ENCODE measurements around the gene DAZAP1.
"Not testable (repeated sequence)": the region's sequence is repeated elsewhere in the genome, so short reads cannot be mapped to it uniquely, and the experiment has no call there.

Gene DAZAP1

GRCh38 chr19:1474765-1475351 is 67.5 kb downstream of the DAZAP1 start:
- DNase-seq = no peak

DNA sequence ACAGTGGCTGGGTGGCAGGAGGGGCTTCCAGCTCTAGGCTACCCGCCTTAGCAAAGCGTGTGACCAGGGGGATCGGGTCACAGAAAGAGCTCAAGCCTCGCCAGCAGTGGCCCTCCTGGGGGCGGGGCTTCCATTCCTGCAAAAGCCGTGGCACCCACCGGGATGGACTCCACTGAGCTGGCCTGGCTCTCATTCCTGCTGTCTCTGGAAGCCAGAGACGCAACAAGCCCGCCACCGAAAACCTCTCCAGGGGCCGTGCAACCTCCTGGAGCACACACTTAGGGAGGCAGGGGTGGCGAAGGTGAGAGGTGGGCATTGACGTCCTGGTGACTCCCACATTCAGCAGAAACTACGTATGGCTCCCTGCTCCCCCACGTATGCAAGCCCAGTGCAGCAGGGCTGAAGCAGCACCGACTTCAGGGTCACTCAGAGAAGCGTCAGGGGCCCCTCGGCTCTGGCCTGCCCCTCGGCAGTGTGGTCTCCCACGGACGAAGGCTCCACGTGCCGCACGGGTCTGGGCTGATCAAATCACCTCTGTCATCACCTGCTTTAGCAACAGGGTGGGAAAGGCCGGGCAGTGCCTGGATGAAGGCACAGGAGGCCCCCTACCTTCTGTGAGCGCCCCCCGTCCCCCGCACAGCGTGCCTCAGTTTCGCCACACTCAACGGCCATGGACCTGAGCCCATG is 68.5 kb downstream of the DAZAP1 start:
- DNase-seq = no peak

DNA sequence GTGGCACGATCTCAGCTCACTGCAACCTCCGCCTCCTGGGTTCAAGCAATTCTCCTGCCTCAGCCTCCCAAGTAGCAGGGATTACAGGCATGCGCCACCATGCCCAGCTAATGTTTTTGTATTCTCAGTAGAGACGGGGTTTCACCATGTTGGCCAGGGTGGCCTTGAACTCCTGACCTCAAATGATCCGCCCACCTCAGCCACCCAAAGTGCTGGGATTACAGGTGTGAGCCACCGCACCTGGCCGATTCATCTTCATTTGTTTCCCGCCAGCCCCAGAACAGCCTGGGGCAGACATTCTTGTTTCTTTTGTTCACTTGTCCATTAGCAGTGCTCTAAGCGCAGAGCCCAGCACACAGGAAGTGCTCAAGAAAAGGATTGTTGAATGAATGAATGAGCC is 69.7 kb downstream of the DAZAP1 start:
- not testable (repeated sequence) for DNase-seq

DNA sequence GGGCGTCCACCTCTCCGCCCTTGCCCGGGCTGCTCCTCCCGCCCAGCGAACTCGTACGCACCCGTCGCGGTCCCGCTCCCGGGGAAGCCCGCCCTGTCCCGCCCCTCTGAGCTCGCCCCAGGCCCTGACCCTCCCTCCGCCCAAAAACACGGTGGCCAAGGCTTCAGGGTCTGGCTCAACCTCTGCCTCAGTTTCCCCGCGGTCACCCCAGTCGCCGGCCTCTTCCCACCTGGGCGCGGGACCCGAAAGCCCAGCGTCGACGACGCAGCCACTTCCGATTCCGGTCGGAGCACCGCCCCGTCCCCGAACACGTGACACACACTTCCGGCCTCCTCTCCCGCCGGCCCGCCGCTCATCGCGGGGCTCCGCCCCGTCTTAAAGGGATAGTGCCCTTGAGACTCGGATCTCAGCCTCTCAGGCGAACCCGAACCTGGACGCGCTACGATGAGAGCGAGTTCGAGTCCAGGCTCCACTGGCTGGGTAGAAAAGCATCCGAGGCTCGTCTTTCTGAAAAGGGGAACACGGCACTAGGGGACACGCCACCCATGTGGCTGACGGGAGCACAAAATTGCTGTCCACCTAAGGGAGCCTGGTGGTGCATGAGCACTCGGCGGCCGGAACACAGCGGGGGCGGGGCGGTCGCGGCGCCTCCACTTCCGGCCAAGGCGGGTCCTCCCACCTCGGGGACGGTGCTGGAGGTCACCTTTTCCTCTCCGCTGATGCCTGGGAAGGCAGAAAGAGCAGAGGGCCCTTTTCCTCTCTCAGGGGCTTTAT is 71.7 kb downstream of the DAZAP1 start, which contains the start of gene C19orf25:
Gene C19orf25 (minus strand): TSS at position 282 of the 774 bp plus-strand sequence. CDS start 312 bp downstream, outside the sequence.
- DNase-seq = peak; percentile 86

DNA sequence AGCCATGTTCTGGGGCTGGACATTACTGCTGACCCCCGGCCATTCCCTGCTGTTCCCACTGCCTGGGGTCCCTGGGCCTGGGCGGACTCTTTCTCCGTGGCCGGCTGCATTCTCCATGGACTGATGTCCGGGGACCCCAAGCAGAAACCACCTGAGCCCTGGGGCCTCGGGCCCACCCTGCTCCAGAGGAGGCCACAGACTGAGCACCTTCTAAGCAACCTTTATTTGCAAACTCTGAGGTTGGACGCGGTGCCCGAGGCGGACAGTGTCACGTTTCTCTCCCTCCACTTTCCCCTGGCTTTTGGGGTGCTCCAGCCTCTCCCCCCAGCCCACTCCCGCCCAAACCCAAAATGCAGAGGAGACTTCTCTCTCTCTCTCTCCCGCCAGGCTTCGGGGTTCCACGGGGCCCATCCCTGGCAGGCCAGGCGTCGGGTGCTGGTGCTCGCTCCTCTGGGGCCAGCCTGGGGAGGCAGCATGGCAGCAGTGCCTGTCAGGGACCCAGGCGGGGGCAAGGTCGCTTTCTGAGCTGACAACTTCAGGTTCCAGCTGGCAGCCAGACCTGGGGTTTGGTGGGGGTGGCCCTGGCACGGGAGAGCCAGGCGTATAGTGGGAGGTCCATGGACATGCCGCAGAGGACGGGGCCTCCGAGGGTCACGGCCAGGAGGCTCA is 74.0 kb downstream of the DAZAP1 start:
- no peak for DNase-seq

DNA sequence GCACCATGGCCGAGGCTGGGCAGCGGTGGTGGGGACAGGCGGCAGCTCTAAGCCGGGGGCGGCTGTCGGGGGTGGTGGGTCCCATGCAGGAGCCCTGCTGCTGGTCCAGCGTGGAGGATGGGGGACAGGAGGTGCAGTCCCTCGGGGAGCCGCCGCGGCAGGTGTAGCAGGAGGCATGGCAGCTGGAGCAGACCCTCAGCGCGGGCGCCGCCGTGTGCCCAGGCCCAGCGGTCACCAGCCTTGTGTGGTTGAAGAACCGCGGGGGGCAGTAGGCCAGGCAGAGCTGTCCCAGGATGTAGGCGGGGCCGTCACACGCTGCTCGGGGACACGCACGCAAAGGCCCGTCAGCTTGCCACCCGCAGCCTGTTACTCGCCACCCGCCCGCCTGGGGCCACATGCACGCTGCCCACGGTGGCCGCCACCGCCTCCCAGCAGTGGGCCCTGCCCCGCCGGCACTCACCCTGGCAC is 74.5 kb downstream of the DAZAP1 start:
- DNase-seq = no peak

- no peak for DNase-seq
Observed at GRCh38 chr19:1482361-1483130, 75.2 kb downstream of the DAZAP1 start.

DNA sequence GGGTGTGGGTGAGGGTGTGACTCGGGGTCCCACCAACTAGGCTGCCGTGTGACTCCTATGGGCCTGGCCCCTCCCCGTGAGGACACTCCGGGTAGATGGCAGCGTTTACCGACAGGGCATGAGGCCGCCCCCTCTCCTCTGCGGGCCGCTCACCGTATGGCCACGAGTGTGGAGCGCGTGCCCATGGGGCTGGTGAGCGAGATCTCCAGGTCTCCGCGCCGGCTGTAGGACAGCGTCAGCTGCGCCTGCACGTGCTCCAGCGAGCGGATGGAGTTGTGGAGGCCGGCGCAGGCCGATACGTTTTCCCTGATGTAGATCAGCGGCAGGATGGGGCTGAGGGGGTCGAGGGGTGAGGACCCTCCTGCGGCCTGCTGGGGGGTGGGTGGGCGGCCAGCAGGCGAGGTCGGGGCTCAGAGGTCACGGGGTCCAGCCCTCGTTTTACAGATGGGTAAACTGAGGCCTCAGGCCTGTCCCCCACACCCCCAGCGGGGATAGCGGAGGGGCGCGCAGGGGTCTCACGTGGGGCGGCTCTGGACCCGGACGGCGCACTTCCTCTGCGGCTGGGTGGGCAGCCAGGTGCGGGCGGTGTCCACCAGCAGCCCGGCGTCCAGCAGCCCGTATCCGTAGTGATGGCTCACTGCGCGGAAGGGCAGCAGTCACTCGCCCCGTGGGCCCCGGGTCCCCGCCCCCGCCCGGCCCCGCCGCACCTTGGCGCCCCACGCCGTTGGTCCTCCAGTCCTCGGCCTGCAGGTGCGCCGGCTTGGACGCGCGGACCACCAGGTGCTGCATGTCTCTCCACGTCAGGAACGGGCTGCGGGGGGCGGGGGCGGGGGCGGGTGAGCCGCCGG is 76.0 kb downstream of the DAZAP1 start:
- DNase-seq = no peak

GRCh38 chr19:1483979-1484428 is 76.6 kb downstream of the DAZAP1 start:
- DNase-seq = no peak
